NT2/D1 (cell line): ENCODE data around the gene SLC38A10.

ENCODE experiments used
- YY1 ChIP-seq: IDR thresholded peaks from 2 replicates; pipeline ENCODE4 v1.6.1; 2011; ENCODE audit not compliant: insufficient read length, insufficient read depth
- ZNF274 ChIP-seq: IDR thresholded peaks from 2 replicates; pipeline ENCODE4 v1.6.1; 2011; ENCODE audit warnings: mild to moderate bottlenecking, low read depth, low read length

GRCh38 chr17:81292450-81292849 is 2.7 kb downstream of the SLC38A10 start:
- TF ChIP-seq YY1 (no peak), ZNF274 (no peak)
